ENCODE measurements around the gene FURIN.

- TF ChIP-seq GATA2 (IDR thresholded peaks at IDR 0.05; ENCODE audit: low read depth, low read length) (no peak), GATA3 (IDR thresholded peaks at IDR 0.05; ENCODE audit: low read depth, low read length) (no peak)
Measured at GRCh38 chr15:90873488-90873997, 5.2 kb downstream of the FURIN start.

All from SH-SY5Y (cell line).